Smooth muscle cell (in vitro differentiated cells): ENCODE results near the gene RNFT2. TPM values are rescaled to one million over a fixed set of nuclear protein-coding genes. Genes with fewer than 3 reads are reported as not detected.
A peak's percentile ranks its signal among the peaks of the same experiment; 100 is the strongest.

Experiments used
- DNase-seq: peaks from one replicate; lab custom pipeline; 2025; ENCODE audit not compliant: unreplicated experiment; lab: John Stamatoyannopoulos, UW
- H2AFZ ChIP-seq: fragments of 200-600 bp; sonication (generic); 2 replicates; pipeline ENCODE4 v1.6.0; 2016; ENCODE audit warnings: antibody characterized with exemption, low read depth, mild to moderate bottlenecking
- H3F3A ChIP-seq: fragments of 200-600 bp; sonication (generic); 2 replicates; pipeline ENCODE4 v1.6.0; 2017; ENCODE audit warnings: antibody characterized with exemption, low read depth
- H3K27ac ChIP-seq: fragments of 200-600 bp; sonication (generic); 2 replicates; pipeline ENCODE4 v1.5.1; 2016; ENCODE audit warnings: low read depth, mild to moderate bottlenecking
- H3K27me3 ChIP-seq: fragments of 200-600 bp; sonication (generic); 2 replicates; pipeline ENCODE4 v1.6.1; 2016; ENCODE audit warnings: low read depth, mild to moderate bottlenecking
- H3K36me3 ChIP-seq: fragments of 200-600 bp; sonication (generic); 2 replicates; pipeline ENCODE4 v1.5.1; 2016; ENCODE audit warnings: low read depth
- H3K4me1 ChIP-seq: fragments of 200-600 bp; sonication (generic); 2 replicates; pipeline ENCODE4 v1.5.1; 2016; ENCODE audit warnings: low read depth
- H3K4me2 ChIP-seq: fragments of 200-600 bp; sonication (generic); 2 replicates; pipeline ENCODE4 v1.6.0; 2016; ENCODE audit warnings: mild to moderate bottlenecking
- H3K4me3 ChIP-seq: fragments of 200-600 bp; sonication (generic); 2 replicates; pipeline ENCODE4 v1.5.1; 2016; ENCODE audit warnings: mild to moderate bottlenecking
- H3K79me2 ChIP-seq: fragments of 200-600 bp; sonication (generic); 2 replicates; pipeline ENCODE4 v1.6.0; 2016; ENCODE audit warnings: low read depth, mild to moderate bottlenecking
- H3K9ac ChIP-seq: fragments of 200-600 bp; sonication (generic); 2 replicates; pipeline ENCODE4 v1.6.0; 2016; ENCODE audit warnings: low read depth
- H3K9me3 ChIP-seq: fragments of 200-600 bp; sonication (generic); replicated peaks from 2 replicates; pipeline ENCODE4 v1.5.1; 2016; ENCODE audit warnings: low read depth
- H4K20me1 ChIP-seq: fragments of 200-600 bp; sonication (generic); 2 replicates; pipeline ENCODE4 v1.6.0; 2016; ENCODE audit warnings: low read depth
- CTCF ChIP-seq: fragments of 200-600 bp; sonication (generic); IDR thresholded peaks from 2 replicates; pipeline ENCODE4 v1.5.1; 2017; ENCODE audit warnings: borderline replicate concordance, mild to moderate bottlenecking, antibody characterized with exemption; ENCODE audit not compliant: insufficient read depth, poor library complexity, severe bottlenecking
- WGBS: methylation state at CpG from one replicate; pipeline ENCODE4 v1.1.7; 2016; ENCODE audit warnings: low lambda C conversion rate; 5-methylcytosine and 5-hydroxymethylcytosine counted together
- polyA plus RNA-seq: library from polyadenylated mRNA; unstranded; fragments of >200 nt; fragmentation: Nextera tagmentation; extraction: Ambion mirVana; gene quantifications from 2 replicates; pipeline ENCODE4 v1.2.1, GENCODE V29; 2016
- total RNA-seq: library from RNA; depleted of rRNA; stranded (reverse); fragments of >200 nt; gene quantifications from 2 replicates; pipeline ENCODE4 v1.2.3, GENCODE V29; 2014

RNFT2 gene
- total RNA-seq = 1.4 and 2.0 TPM in 2 replicates
- polyA plus RNA-seq = 2.1 and 2.4 TPM in 2 replicates

DNA sequence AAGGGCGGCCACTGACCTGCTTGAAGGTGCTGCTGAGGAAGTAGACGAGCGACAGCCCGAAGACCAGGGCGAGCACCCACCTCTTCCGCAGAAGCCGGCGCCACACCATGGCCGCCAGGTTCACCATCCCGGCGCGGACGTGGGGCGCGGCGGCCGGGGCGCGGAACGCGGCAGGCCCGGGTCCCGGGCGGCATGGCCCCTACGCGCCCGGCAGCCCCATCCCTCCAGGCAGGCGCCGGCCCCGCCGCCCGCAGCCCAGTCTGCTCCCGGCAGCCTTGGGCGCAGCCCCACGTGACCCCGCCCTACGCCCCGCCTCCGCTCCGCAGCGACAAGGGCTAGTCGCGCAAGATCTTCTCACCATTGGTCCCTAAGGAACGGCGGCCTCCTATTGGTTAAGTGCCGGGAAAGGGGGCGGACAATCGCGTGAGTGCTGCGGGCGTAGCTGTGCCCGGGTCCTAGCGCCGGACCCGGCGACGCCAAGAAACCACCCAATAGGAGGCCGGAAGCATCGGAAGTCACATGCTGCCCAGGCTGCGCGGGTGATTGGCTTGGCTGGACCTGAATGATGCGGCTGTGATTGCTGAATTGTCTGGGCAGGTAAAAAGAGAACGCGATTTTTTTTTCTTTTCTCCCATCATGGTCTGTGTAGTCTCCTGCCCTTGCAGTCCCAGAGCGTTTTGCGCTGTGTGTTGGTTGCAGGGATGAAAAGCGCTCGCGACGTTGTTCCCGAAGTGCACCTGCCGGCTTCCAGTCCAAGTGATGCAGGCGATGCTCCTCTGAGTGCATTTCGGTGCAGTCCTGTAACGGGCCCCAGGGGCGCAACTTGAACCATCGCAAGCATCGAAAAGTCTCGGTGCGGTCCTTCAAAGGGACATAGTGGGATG is at the start of gene RNFT2, which contains the start of gene SPRING1:
TSS of gene RNFT2 (plus strand) at position 542 of the 884 bp plus-strand sequence. CDS start 2,183 bp downstream, outside the sequence.
TSS of gene SPRING1 (minus strand) at position 296 of the 884 bp plus-strand sequence. CDS start at position 127, 169 bp downstream.
- WGBS = under 1% methylated on average over 65 of the region's 80 CpGs
- no peaks in the 10 kb centered on the region for H3K9me3 ChIP-seq
- no peaks in the 10 kb centered on the region for H3K36me3 ChIP-seq
- no peak for TF ChIP-seq CTCF
- H3K27me3 ChIP-seq = no peaks in the 10 kb centered on the region
- H3K27ac ChIP-seq = no peak within 1 kb of the TSS
- H3K4me2 ChIP-seq = peak within 1 kb of the TSS; percentile 98
- H3K4me3 ChIP-seq = peak within 1 kb of the TSS; percentile 75
- no peaks in the 10 kb centered on the region for H3F3A ChIP-seq
- H4K20me1 ChIP-seq = peaks cover 8% of the 10 kb centered on the region
- peaks cover 20% of the 10 kb centered on the region for H3K79me2 ChIP-seq
- H3K4me1 ChIP-seq = peaks cover 6% of the 10 kb centered on the region
- peak within 1 kb of the TSS; percentile 89 for H2AFZ ChIP-seq
- H3K9ac ChIP-seq = peak within 1 kb of the TSS; percentile 72
- DNase-seq = peak; percentile 89

GRCh38 chr12:116689521-116689920 is 48.6 kb upstream of the RNFT2 start:
- Histone ChIP-seq H2AFZ (no peak overlapping the region), H4K20me1 (no peaks in the 10 kb centered on the region), H3K9me3 (no peaks in the 10 kb centered on the region), H3K27ac (no peak overlapping the region), H3K4me3 (no peak overlapping the region), H3K79me2 (no peaks in the 10 kb centered on the region), H3K27me3 (peaks cover 24% of the 10 kb centered on the region), H3F3A (no peaks in the 10 kb centered on the region), H3K9ac (no peak overlapping the region), H3K4me1 (peaks cover 8% of the 10 kb centered on the region), H3K4me2 (no peak overlapping the region), H3K36me3 (no peaks in the 10 kb centered on the region)
- no peak for TF ChIP-seq CTCF
- 78% methylated on average over 5 of the region's 5 CpGs for WGBS
- DNase-seq = no peak

DNA sequence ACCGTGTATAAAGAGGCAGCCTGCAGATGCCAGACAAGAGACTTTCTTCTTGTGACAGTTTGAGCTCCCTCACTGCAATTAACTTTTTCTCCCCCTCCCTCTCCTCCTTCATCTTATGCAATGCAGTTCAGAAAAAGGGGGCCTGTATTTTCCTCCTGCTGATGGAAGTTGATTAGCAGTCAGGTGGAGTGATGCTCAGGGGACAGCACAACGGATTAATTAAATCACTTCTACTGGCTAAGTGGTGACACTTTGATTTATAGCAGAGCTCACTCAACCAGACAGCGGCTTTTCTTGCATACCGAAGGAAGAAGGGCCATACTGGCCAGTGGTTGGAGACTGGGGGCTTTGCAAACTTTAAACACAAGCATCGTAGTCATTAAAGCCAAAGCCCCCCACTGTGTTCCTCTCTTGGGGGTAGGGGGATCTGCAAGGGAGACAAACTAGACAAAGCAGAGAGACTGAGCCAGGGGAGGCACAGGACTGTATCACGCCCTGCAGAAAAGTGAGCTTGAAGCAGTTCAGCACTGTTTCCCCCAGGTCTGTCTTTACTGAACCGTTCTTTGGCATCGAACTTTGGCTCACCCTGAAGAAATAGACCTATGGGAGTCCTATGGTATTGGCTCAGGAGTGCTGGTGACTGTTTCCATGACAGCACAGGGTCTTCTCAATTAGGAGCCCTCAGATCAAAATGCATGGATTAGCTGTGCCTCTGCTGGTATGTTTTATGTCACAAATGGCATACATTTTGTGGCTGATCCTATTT is 48.0 kb upstream of the RNFT2 start:
- 49% methylated on average over 8 of the region's 8 CpGs for WGBS
- no peaks in the 10 kb centered on the region for H3K9me3 ChIP-seq
- H3K27ac ChIP-seq = no peak overlapping the region
- peaks cover 8% of the 10 kb centered on the region for H3K4me1 ChIP-seq
- H2AFZ ChIP-seq = no peak overlapping the region
- no peak overlapping the region for H3K4me3 ChIP-seq
- no peaks in the 10 kb centered on the region for H3K36me3 ChIP-seq
- H3F3A ChIP-seq = no peaks in the 10 kb centered on the region
- no peak for TF ChIP-seq CTCF
- no peak overlapping the region for H3K9ac ChIP-seq
- H3K79me2 ChIP-seq = no peaks in the 10 kb centered on the region
- no peak for DNase-seq
- H4K20me1 ChIP-seq = no peaks in the 10 kb centered on the region
- no peak overlapping the region for H3K4me2 ChIP-seq
- H3K27me3 ChIP-seq = peaks cover 26% of the 10 kb centered on the region
